GM21360 (cell line): Measurements from ENCODE around the gene TAOK3.
A peak's percentile ranks its signal among the peaks of the same experiment; 100 is the strongest.
"Not testable (repeated sequence)": the region's sequence is repeated elsewhere in the genome, so short reads cannot be mapped to it uniquely, and the experiment has no call there.

Experiments
- ATAC-seq: cut with Tn5 transposase; IDR thresholded peaks from one replicate; pipeline ENCODE4 v1.9.1; 2021; ENCODE audit warnings: mild to moderate bottlenecking, moderate library complexity; ENCODE audit not compliant: unreplicated experiment

Gene TAOK3

DNA sequence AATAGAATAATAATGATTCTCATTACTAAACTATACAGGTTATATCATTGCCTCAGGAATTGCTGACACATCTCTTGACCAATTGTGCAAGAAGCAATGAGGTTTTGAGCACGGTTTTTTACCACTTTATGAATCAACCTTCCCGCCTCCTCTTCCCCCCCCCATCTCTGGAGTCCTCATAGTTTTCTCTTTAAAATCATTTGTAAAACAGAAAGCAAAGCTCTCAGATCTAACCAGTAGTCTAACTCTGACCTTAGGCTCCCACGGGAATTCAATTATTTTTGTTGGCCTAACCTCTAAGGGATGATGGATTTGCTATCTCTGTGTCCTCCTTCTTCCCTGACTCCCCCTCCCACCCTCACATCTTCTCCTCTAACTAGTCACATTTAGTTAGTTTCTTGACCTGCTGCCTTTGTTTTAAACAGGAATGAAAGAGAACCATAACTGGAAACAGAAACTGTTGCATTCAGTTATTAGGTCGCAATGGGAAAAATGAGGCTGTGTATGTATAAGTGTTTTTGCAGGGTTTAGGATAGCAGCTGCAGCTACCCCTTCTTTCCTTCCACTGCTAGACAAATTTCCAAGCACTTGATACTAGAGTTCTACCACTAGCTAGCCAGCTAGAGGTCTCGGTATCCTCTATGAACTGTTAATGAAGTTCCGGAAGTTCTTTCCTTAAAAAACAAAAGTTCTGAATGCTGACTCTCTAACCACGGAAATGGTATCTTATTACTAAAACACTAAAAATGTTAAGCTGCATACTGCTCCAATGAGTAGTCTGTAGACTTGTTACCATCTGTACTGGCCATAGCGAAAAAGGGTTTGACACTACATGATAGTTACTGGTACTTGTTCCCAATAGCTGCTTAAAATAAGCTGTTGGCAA, 65.4 kb downstream of the TAOK3 start:
- ATAC-seq: peak; percentile 48

DNA sequence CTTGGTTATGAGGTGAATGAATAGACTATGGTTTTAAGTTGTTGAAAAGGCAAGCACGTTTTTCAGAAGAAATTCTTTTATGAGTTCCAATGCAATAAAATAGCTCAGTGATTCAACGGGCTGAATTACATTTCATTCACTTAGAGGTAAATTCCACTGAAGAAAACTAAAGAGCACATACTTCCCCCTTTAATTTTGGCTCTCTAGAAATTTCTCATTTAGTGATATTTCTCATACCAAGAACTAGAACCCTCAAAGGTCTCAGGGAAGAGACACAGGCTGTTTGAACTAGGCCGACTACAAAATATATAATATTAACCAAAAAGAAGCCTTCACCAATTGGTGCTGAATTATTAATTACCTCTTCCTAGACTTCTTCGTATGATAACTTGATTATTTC, 68.6 kb downstream of the TAOK3 start:
- ATAC-seq: no peak

DNA sequence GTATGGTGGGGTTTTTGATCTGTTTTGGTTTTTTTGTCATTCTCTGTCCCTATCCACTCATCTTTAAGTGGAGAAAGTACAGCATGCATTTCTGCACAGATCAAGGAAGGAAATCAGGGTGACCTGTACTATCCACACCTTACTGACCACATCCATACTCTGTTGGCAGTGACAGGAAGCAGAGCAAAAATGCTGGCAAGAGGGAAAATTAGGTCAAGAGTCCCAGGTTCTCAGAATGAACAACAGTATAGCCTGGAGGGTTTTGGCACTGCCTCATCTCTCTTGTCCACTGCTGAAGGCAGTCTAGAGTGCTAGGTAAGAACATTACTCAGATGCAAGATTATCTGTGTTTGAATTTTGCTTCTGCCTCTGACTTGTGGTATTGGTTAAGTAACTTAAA, 70.7 kb downstream of the TAOK3 start:
- no peak for ATAC-seq

DNA sequence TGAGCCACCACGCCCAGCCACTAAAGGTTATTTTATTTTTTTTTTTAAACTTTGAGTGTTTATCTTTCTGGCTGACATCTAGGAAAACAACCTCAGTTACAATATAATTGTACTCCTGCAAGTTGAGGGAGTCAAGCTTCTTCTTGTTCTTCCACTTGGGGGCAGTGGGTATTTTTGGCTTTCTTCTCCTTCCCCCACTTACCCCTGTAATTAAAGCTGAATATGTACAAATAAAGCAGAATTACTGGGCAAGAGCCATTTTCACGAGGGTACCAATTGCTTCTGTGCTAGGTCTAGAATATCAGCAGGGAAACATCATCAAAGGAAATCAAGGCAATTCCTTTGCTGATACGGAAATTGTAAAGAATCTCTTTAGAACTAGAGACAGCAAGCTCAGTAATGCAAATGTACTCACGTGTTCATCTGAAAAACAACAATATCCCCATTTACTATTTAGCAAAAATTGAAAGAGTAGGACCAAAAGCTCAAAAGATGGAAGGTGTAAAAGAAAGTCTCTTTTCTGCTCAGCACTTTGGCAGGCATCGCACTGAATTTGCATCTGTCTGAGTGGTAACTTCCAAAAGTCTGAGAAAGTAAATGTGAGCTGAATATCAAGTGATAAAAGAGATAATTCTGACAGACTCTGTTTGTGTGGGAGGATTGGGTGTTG, 72.8 kb downstream of the TAOK3 start:
- no peak for ATAC-seq

DNA sequence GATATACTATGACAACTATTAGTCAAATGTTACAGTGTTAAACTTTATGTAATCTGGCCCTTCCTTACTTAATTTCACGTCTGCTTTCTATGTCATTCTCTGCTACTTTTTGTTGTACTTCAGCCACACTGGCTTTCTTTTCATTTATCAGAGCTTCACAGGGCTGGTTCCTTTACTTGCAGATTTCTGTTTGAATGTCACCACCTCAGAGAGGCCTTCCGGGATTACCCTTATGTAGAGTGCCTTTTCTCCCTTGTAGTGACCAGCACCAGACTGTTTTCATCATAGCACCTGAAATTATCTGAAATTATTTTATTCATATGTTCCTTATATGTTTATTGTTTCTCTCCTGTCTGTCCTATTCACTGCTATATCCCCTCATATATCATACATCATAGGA, 75.4 kb downstream of the TAOK3 start:
- no peak for ATAC-seq

DNA sequence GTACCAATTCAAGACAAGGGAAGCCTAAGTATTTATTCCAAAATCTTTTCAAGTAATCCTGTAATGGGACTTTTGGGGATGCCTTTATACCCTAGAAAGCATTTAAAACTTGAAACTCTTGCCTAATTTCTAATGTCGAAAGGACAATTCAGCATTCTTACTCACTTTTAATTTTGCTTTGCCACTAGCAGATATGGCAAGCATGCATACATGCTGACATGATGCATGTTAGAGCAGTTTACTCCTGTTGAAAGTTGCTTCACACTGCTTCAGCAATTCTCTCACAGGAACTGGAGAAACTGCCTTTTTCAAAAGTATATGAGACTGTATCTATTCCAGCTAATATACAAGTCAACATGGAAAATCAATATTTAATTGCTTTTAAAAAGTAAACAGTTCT, 79.9 kb downstream of the TAOK3 start:
- no peak for ATAC-seq

DNA sequence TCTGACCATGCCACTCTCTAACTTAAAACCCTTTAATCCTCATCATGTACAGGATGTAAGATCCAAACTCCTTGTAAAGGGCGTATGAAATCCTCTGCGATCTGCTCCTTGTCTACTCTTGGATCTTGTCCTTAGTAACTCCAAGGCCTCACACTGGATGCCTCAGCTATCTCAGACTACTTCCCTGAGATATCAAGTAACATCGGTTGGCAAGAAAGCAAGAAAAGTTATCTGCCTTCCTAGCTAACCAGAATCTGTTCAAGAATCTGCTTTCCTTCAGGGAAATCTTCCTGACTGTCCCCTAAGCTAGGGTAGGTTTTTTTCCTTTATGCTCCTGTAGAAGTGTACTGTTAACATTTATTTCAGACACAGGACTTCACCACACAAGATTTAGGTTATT, 82.6 kb downstream of the TAOK3 start:
- no peak for ATAC-seq

DNA sequence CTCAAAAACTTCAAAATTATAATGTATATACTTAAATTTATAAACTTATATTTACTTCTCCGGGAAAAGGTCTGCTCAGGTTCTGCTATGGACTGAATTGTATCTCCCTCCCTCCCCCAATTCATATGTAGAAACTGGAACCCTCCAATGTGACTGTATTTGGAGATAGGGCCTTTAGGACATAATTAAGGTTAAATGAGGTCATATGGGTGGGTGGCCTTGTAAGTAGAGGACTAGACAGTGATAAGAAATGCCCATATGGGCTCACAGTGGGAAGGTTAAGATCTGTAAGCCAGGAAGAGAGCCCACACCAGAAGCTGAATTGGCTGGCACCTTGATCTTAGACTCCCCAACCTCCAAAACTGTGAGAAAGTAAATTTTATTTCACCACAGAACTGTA, 84.5 kb downstream of the TAOK3 start:
- ATAC-seq: no peak

DNA sequence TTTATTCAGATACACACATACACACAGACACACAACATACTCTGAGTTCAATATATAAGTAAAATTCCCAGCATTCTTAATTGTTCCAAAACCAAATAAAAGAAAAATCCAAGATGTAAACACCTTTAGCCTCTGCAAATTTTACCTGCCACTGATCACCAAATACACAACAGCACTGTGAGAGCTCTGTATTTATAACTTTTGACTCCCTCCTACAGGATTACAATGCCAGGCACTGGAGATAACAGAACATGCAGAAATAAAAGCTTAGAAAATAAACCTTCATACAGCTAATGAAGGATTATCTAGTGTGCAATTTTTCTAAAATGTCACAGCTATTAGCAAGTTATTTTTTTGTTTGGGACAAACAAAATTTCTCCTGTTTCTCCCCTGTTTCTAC, 85.0 kb downstream of the TAOK3 start:
- no peak for ATAC-seq

DNA sequence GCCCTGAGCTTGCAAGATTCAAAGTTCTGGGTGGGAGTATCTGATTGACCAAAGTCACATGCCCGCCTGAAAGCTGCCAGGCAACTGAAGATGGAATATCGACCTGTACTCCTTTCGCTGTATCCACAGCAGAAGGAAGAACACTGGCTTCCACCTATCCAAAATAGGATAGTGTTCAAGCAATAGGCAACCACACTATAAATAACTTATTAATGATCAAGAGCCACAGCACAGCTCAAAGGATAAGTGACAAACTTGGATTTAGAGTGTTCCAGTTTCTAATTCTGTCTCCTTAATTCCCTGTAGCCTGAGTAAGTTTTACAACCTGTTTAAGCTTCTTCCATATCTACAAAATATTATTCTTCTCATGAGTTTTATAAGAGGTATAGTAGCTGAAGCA, 89.9 kb downstream of the TAOK3 start:
- no peak for ATAC-seq

DNA sequence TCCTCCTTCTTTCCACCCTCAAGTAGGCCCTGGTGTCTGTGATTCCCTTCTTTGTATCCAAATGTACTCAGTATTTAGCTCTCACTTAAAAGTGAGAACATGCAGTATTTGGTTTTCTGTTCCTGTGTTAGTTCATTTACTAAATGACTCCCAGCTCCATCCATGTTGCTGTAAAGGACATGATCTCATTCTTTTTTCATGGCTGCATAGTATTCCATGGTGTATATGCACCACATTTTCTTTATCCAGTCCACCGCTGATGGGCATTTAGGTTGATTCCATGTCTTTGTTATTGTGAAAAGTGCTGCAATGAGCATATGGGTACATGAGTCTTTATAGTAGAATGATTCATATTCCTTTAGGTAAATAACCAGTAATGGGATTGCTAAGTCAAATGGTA, 94.4 kb downstream of the TAOK3 start:
- ATAC-seq: not testable (repeated sequence)

DNA sequence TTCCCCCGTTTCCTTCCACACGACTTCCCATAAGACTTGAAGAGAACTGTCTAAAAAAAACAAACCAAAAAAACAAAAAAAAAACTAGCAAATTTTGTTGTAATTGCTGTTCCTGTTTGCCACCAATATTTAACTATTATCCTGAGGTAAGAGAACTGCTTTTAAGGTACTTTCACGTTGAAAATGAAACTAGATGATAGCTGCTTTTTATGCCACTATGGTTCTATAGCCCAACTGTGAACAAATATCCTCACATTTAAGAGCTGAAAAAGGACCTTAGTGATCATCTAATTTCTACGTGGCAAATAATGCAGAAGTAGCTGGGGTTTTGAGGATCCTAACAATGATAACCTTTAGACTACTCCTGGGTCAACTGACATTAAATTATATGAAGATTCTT, 98.6 kb downstream of the TAOK3 start:
- ATAC-seq: no peak

DNA sequence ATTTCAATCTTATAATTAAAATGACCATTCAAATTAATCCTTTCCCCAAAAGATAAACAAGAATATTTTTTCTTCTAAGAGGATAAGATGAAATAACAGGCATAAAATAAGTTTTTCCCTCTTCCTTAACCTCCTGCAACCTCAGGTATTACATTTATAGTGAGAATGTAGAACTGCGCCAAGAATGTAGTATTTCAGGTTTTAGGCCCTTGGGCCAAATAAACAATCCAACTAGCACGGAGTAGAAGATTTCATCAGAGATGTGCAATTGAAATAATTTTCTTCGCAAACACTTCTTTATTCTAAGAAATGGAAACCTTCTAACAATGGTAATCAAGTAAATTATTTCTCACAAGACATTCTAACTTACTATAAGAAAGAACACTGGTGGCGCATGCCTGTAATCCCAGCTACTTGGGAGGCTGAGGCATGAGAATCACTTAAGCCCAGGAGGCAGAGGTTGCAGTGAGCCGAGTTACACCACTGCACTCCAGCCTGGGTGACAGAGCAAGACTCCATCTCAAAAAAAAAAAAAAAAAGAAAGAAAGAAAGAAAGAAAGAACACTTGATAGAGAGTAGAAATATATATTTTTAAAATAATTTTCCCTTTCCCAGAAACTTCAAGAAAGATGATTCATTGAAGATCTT, 100.8 kb downstream of the TAOK3 start:
- no peak for ATAC-seq

DNA sequence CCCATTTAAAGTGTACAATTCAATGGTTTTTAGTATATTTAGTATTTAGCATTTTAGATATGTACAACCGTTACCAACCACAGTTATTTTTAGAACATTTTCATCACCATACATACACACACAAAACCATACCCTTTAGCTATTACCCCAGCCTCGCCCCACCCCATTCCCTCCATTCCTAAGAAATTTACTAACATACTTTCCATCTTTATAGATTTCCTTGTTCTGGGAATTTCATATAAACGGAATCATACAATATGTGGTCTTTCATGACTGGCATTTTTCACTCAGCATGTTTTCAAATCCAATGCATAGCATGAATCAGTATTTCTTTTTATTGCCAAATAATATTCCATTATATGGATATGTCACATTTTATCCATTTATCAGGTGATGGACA, 101.5 kb downstream of the TAOK3 start:
- no peak for ATAC-seq

DNA sequence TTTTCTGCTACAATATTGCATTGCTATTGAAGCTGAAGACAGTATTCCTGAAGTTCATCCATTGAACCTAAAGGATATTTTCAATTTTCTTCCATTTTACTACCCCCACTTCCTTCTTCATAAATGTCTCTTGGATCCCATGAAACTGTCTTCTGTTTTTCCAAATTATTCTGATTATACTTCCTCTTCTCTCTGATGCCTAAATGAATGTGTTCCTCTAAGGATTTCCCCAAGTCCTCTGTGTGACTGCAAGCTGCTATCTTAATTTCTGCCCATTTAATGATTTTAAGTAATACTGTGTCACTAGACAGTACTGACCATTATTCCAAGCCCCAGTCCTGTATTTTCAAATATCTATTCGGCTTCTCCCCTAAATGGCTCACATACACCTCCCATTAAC, 102.9 kb downstream of the TAOK3 start:
- no peak for ATAC-seq

DNA sequence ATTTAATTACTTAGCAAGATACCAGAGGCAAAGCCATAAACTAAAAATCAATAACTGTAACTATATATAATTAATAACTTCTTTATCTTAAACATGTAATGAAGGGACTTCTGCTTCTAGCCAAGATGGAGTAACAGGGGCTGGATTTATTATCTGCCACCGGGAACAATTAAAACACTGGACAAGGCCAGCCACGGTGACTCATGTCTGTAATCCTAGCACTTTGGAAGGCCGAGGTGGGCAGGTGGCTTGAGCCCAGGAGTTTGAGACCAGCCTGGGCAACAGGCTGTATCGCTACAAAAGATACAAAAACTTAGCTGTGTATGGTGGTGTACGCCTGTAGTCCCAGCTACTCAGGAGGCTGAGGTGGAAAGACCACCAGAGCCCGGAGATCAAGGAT, 113.6 kb downstream of the TAOK3 start:
- no peak for ATAC-seq

DNA sequence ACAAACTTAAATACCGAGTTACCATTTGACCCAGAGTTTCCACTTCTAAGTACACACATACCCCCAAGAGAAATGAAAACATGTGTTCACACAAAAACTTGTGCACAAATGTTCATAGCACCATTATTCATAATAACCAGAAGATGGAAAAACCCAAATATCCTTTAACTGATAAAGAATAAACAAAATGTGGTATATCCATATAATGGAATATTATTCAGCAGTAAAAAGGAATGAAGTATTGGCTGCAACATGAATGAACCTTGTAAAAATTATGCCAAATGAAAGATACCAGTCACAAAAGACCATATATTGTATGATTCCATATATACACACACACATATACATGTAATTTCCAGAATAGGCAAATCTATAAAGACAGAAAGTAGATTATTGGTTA, 116.4 kb downstream of the TAOK3 start:
- no peak for ATAC-seq

DNA sequence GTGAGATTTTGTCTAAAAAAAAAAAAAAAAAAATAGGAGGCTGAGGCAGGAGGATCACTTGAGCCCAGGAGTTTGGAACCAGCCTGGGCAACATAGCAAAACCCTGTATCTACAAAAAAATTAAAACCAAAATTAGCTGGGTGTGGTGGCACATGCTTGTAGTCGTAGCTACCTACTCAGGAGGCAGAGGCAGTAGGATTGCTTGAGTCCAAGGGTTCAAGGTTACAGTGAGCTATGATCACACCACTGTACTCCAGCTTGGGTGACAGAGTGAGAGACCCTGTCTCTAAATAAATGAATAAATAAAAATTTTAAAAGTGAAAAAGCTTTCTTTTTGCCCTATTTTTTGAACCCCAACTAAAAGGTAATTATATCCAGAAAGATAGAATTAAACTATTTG, 123.2 kb downstream of the TAOK3 start:
- ATAC-seq: no peak

DNA sequence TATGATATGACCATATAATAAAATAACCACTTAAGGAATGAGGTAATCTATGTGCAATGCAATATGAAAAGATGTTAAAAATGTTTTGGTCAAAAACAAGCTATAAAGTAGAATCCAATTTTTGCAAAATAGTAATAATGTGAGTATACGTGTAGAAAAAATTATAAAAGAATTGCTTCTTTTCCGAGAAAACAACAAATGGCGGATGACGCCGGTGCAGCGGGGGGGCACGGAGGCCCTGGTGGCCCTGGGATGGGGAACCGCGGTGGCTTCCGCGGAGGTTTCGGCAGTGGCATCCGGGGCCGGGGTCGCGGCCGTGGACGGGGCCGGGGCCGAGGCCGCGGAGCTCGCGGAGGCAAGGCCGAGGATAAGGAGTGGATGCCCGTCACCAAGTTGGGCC, 126.8 kb downstream of the TAOK3 start:
- not testable (repeated sequence) for ATAC-seq

DNA sequence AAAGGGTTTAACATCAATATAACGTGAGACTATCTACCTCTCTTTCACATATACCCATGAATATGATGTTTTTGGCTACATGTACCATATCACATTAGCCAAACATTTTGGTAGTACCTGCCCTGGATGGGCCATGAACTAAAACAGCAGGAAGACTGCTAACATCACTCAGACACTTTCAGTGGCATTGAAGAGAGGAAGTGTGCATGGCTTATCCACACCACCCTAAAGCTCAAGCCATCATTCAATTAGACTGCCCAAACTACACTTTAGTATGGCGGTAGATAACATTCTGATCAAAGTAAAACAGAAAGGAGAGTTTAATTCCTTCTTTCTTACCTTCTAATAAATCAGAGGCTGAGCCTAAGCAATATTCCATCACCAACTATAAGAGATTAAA, 133.8 kb downstream of the TAOK3 start:
- ATAC-seq: no peak

DNA sequence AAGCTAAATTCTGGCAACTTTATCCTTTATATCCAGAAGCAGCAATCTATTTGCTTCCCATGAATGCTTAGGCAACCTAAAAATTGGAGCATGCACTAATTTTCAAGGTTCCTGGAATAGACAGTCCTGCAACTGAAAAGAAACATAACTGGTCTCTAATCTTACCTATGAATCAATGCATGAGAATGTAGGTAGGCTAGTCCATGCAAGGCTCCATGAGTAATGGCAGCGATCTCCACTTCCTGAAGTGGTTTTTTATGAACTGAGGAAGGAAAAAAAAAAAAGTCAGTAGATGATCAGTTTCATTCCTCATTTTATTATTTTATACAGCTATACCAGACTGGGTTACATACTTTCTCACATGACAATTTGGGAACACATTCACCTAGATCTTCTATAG, 134.8 kb downstream of the TAOK3 start:
- ATAC-seq: no peak

DNA sequence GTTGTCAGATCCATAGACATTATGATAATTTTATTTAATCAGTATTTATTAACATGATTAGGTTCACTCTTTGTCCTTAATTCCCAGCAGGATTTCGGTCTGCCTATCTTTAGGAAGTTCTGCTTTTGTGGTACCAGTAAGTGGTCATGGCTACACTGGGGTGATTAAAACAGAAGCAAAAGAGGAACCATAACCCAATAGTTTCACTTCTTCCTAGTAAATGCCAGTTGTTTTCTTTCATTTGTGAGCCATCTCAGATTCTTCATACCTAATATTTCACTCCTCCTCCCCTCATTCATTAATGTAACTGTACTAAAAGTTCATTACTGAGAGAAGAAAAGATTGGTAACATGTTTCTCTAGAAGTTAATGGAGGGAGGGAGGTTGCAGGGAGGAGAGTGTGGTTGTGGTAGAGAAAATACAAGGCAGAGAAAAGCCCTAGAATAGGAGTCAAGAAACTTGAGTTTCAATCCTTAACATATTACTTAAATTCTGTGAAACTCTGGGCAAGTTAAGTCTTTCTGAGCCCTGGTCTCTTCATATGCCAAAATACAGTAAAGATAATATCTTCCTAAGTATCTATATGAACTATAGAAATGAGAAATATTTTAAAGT, 135.5 kb downstream of the TAOK3 start:
- ATAC-seq: peak; percentile 93
